ENCODE data around the gene MRPL18. TPM values are rescaled to one million over a fixed set of nuclear protein-coding genes. Genes with fewer than 3 reads are reported as not detected.
"Not testable (repeated sequence)": the region's sequence is repeated elsewhere in the genome, so short reads cannot be mapped to it uniquely, and the experiment has no call there.

The MRPL18 gene
- total and polyA plus RNA-seq, 2 of the 8 experiments (the other 6 are each of a cell fraction or from before 2014, with no cell fraction given) = 58.7 to 79.8 TPM

GRCh38 chr6:159794976-159795375 lies 4.7 kb downstream of the MRPL18 start:
- DNase-seq (ENCODE audit: low read depth in 1 of 2, low spot score in 2 of 2); CTCF ChIA-PET (ENCODE audit: partially characterized antibody); H3K79me1 ChIP-seq (ENCODE audit: low read depth, low read length); H3K23ac ChIP-seq (ENCODE audit: insufficient read length); H2BK20ac ChIP-seq (ENCODE audit: low read length); H3K9ac ChIP-seq (replicated peaks in 1 of 4; ENCODE audit: extremely low read depth in 1 of 4, low read depth in 3 of 4, low read length in 3 of 4); H3K14ac ChIP-seq (ENCODE audit: insufficient read length); H3K9me3 ChIP-seq (ENCODE audit: insufficient read depth in 2 of 2, low read depth in 1 of 2, low read length in 1 of 2); H2BK15ac ChIP-seq (ENCODE audit: low read length); H2AFZ ChIP-seq (ENCODE audit: low read length); H3K18ac ChIP-seq (ENCODE audit: extremely low read depth, low read length); H2BK12ac ChIP-seq (ENCODE audit: low read depth, low read length); H3K56ac ChIP-seq (replicated peaks; ENCODE audit: insufficient read length, low read depth, low read length); H3K4ac ChIP-seq (replicated peaks; ENCODE audit: insufficient read length, low read depth, low read length); POLR2A ChIA-PET (ENCODE audit: partially characterized antibody); H3K27ac ChIP-seq (ENCODE audit: low read depth, low read length); H3K27me3 ChIP-seq (replicated peaks in 1 of 4; ENCODE audit: control insufficient read depth in 3 of 4, extremely low read depth in 1 of 4, insufficient read depth in 3 of 4, low read length in 3 of 4); H3K4me2 ChIP-seq (ENCODE audit: insufficient read depth in 1 of 2, low read depth in 2 of 2, low read length in 2 of 2); H4K20me1 ChIP-seq (replicated peaks in 1 of 2; ENCODE audit: control insufficient read depth in 1 of 2, insufficient read depth in 2 of 2, low read length in 2 of 2); H3K4me3 ChIP-seq (ENCODE audit: extremely low read depth in 1 of 4, insufficient read depth in 2 of 4, low read depth in 3 of 4, low read length in 4 of 4); H4K5ac ChIP-seq (ENCODE audit: insufficient read length, low read depth, low read length); H2AK5ac ChIP-seq (ENCODE audit: low read depth, low read length); H2BK120ac ChIP-seq (replicated peaks; ENCODE audit: low read depth, low read length); H2BK5ac ChIP-seq (ENCODE audit: low read depth, low read length); H3K23me2 ChIP-seq (ENCODE audit: low read depth, low read length); H4K8ac ChIP-seq (ENCODE audit: extremely low read depth, insufficient read depth, low read length); H3K4me1 ChIP-seq (replicated peaks in 1 of 4; ENCODE audit: control insufficient read depth in 3 of 4, insufficient read depth in 4 of 4, low read length in 3 of 4); H4K91ac ChIP-seq (replicated peaks; ENCODE audit: insufficient read length, low read length); FAIRE-seq: not testable (repeated sequence)
- Histone ChIP-seq H3K36me3 (ENCODE audit: control insufficient read depth in 2 of 4, insufficient read depth in 4 of 4, low read length in 3 of 4) (peaks cover 2 to 59% (median 13%) of the 10 kb centered on the region in 4 experiments), H3K79me2 (ENCODE audit: control insufficient read depth in 1 of 2, insufficient read depth in 2 of 2, low read length in 2 of 2) (peaks cover 5 to 39% of the 10 kb centered on the region in 2 experiments; a peak in 3 of 4 replicates)
- WGBS, 2 experiments (ENCODE audit: extremely low coverage in 1 of 2, insufficient coverage in 1 of 2, insufficient read length in 1 of 2, insufficient replicate concordance in 2 of 2, low coverage in 1 of 2, low lambda C conversion rate in 2 of 2, missing lambda C conversion rate in 1 of 2) = 89% methylated on average over 8 of the region's 8 CpGs; no CpG with 5 or more reads in 1 of the 2 experiments

Measured in H1 (cell line).